Measurements from ENCODE around the gene UCN. TPM values are rescaled to one million over a fixed set of nuclear protein-coding genes. Genes with fewer than 3 reads are reported as not detected.
A peak's percentile ranks its signal among the peaks of the same experiment; 100 is the strongest.
"Not testable (repeated sequence)": the region's sequence is repeated elsewhere in the genome, so short reads cannot be mapped to it uniquely, and the experiment has no call there.

The UCN gene
- total RNA-seq, 4 donors from 2014 or later, result not detected

DNA sequence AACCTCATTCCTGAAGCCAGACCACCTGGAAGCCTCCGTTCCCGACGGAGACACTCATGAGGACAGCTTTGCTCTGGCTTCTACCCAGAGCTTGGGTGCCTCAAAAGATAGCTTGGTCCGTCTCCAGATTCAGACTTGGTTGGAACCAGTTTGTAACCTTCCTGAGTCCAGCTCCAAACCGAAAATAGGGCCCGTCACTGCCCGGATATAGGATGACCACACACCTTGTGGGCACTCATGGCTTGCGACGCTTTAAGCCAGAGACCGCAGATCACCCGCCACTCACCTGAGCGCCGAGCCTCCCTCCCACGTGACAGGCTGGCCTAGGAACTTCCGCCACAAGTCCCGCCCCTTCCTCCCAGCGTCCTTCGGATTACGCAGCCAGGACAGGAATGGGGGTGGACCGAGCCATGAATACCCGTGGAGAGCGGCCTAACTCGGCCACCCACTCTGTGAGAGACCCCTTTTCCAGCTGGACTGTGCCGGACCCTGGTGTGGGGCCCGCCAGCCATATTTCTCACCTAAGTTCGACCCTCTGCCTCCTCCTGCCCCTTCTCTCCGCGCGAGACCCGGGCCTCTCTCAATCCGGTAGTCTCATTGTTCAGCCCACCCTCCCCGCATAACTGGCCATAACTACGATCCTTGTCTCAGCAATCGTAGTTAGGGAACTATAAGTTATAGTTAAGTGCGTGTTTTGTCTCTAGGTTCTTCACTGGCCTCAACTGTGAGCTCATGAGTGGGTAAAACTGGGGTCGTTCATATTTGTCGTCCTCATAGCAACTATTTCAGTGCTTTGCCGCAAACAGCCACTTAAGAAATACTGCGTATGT is 14.7 kb upstream of the UCN start, which contains the start of gene MPV17:
Gene MPV17 (minus strand): TSS at position 332 of the 830 bp plus-strand sequence. CDS start 580 bp downstream, outside the sequence.
- TF ChIP-seq POLR2A (IDR thresholded peaks at IDR 0.05), result peak; percentile 86 to 91
- TF ChIP-seq, protein P1, sequence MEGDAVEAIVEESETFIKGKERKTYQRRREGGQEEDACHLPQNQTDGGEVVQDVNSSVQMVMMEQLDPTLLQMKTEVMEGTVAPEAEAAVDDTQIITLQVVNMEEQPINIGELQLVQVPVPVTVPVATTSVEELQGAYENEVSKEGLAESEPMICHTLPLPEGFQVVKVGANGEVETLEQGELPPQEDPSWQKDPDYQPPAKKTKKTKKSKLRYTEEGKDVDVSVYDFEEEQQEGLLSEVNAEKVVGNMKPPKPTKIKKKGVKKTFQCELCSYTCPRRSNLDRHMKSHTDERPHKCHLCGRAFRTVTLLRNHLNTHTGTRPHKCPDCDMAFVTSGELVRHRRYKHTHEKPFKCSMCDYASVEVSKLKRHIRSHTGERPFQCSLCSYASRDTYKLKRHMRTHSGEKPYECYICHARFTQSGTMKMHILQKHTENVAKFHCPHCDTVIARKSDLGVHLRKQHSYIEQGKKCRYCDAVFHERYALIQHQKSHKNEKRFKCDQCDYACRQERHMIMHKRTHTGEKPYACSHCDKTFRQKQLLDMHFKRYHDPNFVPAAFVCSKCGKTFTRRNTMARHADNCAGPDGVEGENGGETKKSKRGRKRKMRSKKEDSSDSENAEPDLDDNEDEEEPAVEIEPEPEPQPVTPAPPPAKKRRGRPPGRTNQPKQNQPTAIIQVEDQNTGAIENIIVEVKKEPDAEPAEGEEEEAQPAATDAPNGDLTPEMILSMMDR (IDR thresholded peaks at IDR 0.05 in 4 of 5, conservative IDR thresholded peaks at IDR 0.05 in 1 of 5), result peak in 1 of 5 experiments; percentile 20
- peak within 1 kb of the TSS; percentile 95 to 100 (median 98) for H3K27ac ChIP-seq
- intact Hi-C loops (cut with DNase I; ENCODE audit: low total_unique reads) (loop anchor here (1.0 to 2.0 kb wide), 3 partner anchors 33 to 58 kb away; partner anchors contain the start of genes EIF2B4, GTF3C2, SNX17 and ZNF513), in situ Hi-C loops (cut with MboI; ENCODE audit: low sequenced_read_pairs in 4 of 4) (no loop called here)
- peak within 1 kb of the TSS; percentile 80 to 89 (median 82) for H3K4me3 ChIP-seq
- peak; percentile 93 to 96 for DNase-seq
- no peaks in the 10 kb centered on the region for H3K9me3 ChIP-seq
- peaks cover 0 to 24% of the 10 kb centered on the region in 2 donors for H3K36me3 ChIP-seq
- peaks cover 37 to 40% of the 10 kb centered on the region in 2 donors for H3K4me1 ChIP-seq
- ATAC-seq, result peak; percentile 60 to 61
- H3K27me3 ChIP-seq, result no peaks in the 10 kb centered on the region

- DNase-seq (peak in 1 of 2 donors; percentile 73), ATAC-seq (peak; percentile 6 to 9)
- Histone ChIP-seq H3K27ac (peak overlapping the region; percentile 95 to 100 (median 98)), H3K36me3 (peaks cover 0 to 17% of the 10 kb centered on the region in 2 donors), H3K9me3 (no peaks in the 10 kb centered on the region), H3K4me3 (peak overlapping the region; percentile 80 to 89 (median 82)), H3K27me3 (no peaks in the 10 kb centered on the region), H3K4me1 (peaks cover 39 to 44% of the 10 kb centered on the region in 2 donors)
- intact Hi-C loops (cut with DNase I; ENCODE audit: low total_unique reads) (loop anchor here (1.0 to 2.0 kb wide), 2 partner anchors 48 to 58 kb away; partner anchors contain the start of genes EIF2B4, SNX17 and ZNF513), in situ Hi-C loops (cut with MboI; ENCODE audit: low sequenced_read_pairs in 4 of 4) (no loop called here)
- TF ChIP-seq, protein P1 (IDR thresholded peaks at IDR 0.05 in 4 of 5, conservative IDR thresholded peaks at IDR 0.05 in 1 of 5), result no peak
- no peak for TF ChIP-seq POLR2A (IDR thresholded peaks at IDR 0.05)
Observed at GRCh38 chr2:27322301-27322765, 14.1 kb upstream of the UCN start.

GRCh38 chr2:27320958-27321543 is 12.8 kb upstream of the UCN start:
- peak; percentile 91 to 99 for DNase-seq
- Histone ChIP-seq H3K36me3 (peaks cover 0 to 4% of the 10 kb centered on the region in 2 donors), H3K27ac (peak overlapping the region; percentile 95 to 100 (median 98)), H3K4me3 (peak overlapping the region in 2 of 4 donors; percentile 80 to 82), H3K27me3 (no peaks in the 10 kb centered on the region), H3K4me1 (peaks cover 46 to 56% of the 10 kb centered on the region in 2 donors), H3K9me3 (no peaks in the 10 kb centered on the region)
- in situ Hi-C loops (cut with MboI; ENCODE audit: low sequenced_read_pairs in 4 of 4) (no loop called here), intact Hi-C loops (cut with DNase I; ENCODE audit: low total_unique reads) (loop anchor here (2.0 kb wide), 1 partner anchor 38 kb away; the partner anchor contains the start of gene TRIM54)
- TF ChIP-seq, protein P1 (IDR thresholded peaks at IDR 0.05 in 4 of 5, conservative IDR thresholded peaks at IDR 0.05 in 1 of 5), result peak; percentile 59 to 77 (median 63)
- TF ChIP-seq POLR2A (IDR thresholded peaks at IDR 0.05), result peak; percentile 78 to 82
- ATAC-seq, result peak; percentile 64 to 70

DNA sequence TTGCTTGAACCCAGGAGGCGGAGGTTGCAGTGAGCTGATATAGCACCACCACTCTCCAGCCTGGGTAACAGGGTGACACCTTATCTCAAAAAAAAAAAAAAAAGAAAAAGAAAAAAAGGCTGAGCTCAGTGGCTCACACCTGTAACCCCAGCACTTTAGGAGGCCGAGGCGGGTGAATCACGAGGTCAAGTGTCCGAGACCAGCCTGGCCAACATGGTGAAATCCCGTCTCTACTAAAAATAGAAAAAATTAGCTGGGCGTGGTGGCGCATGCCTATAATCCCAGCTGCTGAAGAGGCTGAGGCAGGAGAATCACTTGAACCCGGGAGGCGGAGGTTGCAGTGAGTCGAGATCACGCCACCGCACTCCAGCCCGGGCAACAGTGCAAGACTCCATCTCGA is 11.6 kb upstream of the UCN start:
- H3K9me3 ChIP-seq; H3K27me3 ChIP-seq; in situ Hi-C loops (cut with MboI; ENCODE audit: low sequenced_read_pairs in 4 of 4); H3K36me3 ChIP-seq; H3K4me3 ChIP-seq: not testable (repeated sequence)
- DNase-seq (peak; percentile 72 to 90), ATAC-seq (peak in 1 of 2 donors; percentile 2)
- TF ChIP-seq POLR2A (IDR thresholded peaks at IDR 0.05), result peak; percentile 16 to 42
- Histone ChIP-seq H3K27ac (peak overlapping the region; percentile 95 to 100 (median 98)), H3K4me1 (peaks cover 50 to 60% of the 10 kb centered on the region in 2 donors)
- intact Hi-C loops (cut with DNase I; ENCODE audit: low total_unique reads), result loop anchor here (2.0 kb wide), 1 partner anchor 37 kb away; the partner anchor contains the start of gene TRIM54

All from gastrocnemius medialis (tissue), 4 donors.